Activated CD8-positive, alpha-beta memory T cell treated with anti-CD3 and anti-CD28 coated beads, Interleukin-2, amount 50 U/mL, for 1 hour (primary cell): ENCODE measurements around the gene PRKN.

Source experiments
- DNase-seq: peaks from one replicate; pipeline ENCODE4 v3.0.0-alpha.2; 2020; ENCODE audit errors: extremely low read depth

Gene PRKN

GRCh38 chr6:161732594-161732993 is 995.0 kb downstream of the PRKN start:
- no peak for DNase-seq

- DNase-seq: no peak
Measured at GRCh38 chr6:161727083-161727833, 1000.3 kb downstream of the PRKN start.

GRCh38 chr6:161722394-161722793 is 1005.2 kb downstream of the PRKN start:
- no peak for DNase-seq

- no peak for DNase-seq
Measured at GRCh38 chr6:161721511-161721910, 1006.1 kb downstream of the PRKN start.

- no peak for DNase-seq
Measured at GRCh38 chr6:161716176-161716575, 1011.4 kb downstream of the PRKN start.

GRCh38 chr6:161711938-161712337 is 1015.6 kb downstream of the PRKN start:
- DNase-seq: no peak

GRCh38 chr6:161711515-161711914 is 1016.1 kb downstream of the PRKN start:
- no peak for DNase-seq

- DNase-seq: no peak
Measured at GRCh38 chr6:161710698-161711097, 1016.9 kb downstream of the PRKN start.

- DNase-seq: no peak
Measured at GRCh38 chr6:161701056-161701455, 1026.5 kb downstream of the PRKN start.

- no peak for DNase-seq
Measured at GRCh38 chr6:161696801-161697200, 1030.8 kb downstream of the PRKN start.

- DNase-seq: no peak
Measured at GRCh38 chr6:161694995-161695394, 1032.6 kb downstream of the PRKN start.

GRCh38 chr6:161686655-161687054 is 1040.9 kb downstream of the PRKN start:
- DNase-seq: no peak

- no peak for DNase-seq
Measured at GRCh38 chr6:161684731-161685475, 1042.7 kb downstream of the PRKN start.

GRCh38 chr6:161683400-161683799 is 1044.2 kb downstream of the PRKN start:
- no peak for DNase-seq

- no peak for DNase-seq
Measured at GRCh38 chr6:161682982-161683381, 1044.6 kb downstream of the PRKN start.

- DNase-seq: no peak
Measured at GRCh38 chr6:161679980-161680538, 1047.5 kb downstream of the PRKN start.

- no peak for DNase-seq
Measured at GRCh38 chr6:161677188-161677587, 1050.4 kb downstream of the PRKN start.

- DNase-seq: no peak
Measured at GRCh38 chr6:161676586-161676985, 1051.0 kb downstream of the PRKN start.

GRCh38 chr6:161674930-161675682 is 1052.5 kb downstream of the PRKN start:
- no peak for DNase-seq

GRCh38 chr6:161673026-161673425 is 1054.5 kb downstream of the PRKN start:
- DNase-seq: no peak

- no peak for DNase-seq
Measured at GRCh38 chr6:161671117-161671516, 1056.4 kb downstream of the PRKN start.

- DNase-seq: no peak
Measured at GRCh38 chr6:161668665-161669064, 1058.9 kb downstream of the PRKN start.
